Left hindlimb (tissue), 1 donor: ENCODE measurements around the gene ERC2.

Source experiments
- DNase-seq: peaks from one replicate; pipeline ENCODE4 v3.0.0-alpha.2; 2018

Gene ERC2

DNA sequence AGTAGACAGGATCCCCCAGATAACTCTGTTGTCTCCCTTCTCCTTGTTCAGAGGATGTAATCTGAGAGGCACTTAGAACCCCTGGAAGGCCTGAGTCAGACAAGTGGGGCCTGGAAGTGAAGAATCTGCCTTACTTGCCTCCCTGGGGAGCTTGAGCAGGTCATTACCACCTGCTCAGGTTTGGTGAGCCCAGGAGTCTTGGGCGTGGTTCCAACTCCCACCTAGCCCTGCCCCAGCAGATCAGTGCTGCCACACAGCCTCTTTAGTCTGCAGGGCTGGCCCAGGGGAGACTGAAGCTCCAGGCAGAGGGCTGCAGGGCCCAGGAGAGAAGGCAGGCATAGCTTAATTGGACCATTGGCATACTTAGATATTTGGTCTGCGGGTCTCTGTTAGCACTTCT is 230.0 kb downstream of the ERC2 start:
- DNase-seq = no peak

DNA sequence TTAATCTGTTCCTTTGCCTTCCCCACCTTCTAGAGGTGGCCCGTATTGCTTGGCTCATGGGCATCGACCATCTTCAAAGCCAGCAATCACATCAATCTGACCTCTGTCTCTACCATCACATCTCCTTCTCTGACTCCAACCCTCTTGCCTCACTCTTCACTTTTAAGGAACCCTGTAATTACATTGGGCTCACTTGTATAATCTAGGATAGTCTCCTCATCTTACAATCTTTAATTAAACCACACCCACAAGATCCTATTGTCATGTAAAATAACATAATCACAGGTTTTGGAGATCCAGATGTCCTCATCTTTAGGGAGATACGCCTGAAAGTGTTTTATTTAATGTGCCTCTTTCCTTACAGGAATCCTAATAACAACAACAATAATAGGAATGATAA is 234.5 kb downstream of the ERC2 start:
- no peak for DNase-seq

- DNase-seq = no peak
Measured at GRCh38 chr3:56229311-56229710, 239.0 kb downstream of the ERC2 start.

GRCh38 chr3:56222866-56223265 is 245.4 kb downstream of the ERC2 start:
- no peak for DNase-seq

- no peak for DNase-seq
Measured at GRCh38 chr3:56219894-56220805, 248.1 kb downstream of the ERC2 start.

- DNase-seq = no peak
Measured at GRCh38 chr3:56209982-56210751, 258.1 kb downstream of the ERC2 start.

DNA sequence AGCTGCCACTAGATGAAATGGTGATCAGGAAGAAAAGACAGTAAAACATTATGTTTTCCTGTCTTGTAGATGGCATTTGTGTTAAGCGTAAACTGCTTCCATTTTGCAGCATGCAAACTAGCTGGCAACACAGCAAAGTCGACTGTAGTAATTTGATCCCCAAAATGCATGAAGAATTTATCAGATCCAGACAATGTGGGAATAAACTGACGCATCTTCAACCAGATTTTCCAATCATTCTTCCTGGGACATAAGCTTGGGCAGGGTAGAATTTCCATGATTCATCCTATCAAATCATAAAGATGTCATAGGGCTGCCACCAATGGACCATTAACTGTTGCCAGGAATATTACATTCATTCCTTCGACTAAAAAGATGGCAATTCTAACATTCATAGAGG is 260.3 kb downstream of the ERC2 start:
- DNase-seq = no peak

DNA sequence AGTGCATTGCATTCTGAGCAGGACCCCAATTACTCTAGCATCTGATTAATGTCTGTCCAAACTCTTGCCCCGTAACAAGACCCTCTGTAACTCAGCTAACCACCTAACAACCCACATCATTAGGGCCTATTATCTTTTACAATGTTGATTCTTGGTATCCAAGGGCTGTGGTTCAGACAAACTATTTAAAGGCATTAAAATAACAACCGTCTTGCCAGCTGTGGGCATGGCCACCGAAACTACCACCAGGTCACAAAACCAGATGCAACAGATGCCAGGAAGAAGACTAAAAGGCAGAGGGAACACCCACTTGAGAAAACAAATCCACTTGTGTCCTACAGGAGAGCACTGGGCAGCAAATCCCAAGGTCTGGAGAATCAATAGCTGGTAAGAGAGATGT is 262.9 kb downstream of the ERC2 start:
- no peak for DNase-seq

DNA sequence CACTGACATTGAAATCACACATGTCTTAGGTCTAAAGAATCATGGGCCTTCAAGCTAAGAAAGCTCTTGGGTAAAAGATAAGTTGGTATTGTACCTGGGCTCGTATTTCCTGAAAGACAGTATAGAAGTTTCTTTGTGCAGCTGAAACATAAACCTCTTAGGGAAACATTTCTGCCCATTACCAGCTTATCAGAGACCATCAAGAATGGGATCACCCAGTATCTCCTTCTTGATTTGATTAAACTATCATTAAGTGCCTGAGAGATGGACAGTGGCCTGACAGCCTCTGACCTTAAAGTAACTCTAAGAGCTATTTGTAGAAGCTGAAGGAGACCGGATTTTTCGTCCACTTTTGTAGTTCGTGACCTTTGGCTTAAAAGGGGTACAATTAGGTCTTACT is 265.3 kb downstream of the ERC2 start:
- DNase-seq = no peak

DNA sequence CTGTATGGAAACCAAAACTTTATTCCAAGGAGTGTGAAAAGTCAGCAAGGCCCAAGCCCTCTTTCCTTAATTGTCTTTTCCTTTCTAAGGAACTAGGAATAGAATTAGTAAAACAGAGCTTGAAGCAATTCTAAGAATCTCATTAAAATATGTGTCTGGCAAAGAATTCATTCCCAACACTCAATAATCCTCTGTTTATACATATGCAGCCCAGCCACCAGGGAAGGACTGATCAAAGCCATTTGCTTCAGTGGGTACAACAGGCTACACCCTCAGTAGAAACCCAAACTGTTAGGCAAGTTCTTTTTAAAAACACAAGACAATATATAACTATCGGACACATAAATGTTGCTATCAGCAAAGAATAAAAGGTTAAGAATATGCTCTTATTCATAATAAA is 266.9 kb downstream of the ERC2 start:
- no peak for DNase-seq

DNA sequence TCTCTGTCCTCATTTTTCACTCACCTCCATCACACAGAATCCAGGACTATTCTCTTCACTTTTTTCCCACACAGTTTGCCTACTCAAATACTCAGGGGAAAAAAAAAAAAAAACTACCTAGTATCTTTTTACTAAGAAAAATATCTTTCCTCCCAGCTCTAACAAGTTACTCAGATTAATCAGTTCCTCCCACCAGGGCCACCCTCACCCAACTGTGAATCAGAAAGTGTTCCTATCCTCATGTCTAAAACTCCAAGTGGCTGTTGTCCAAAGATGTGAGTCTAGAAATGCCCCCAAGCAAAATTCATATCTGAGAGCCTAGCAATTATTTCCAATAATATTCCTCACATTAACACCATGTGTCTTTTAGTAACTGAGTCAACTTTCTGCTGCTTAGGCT is 268.0 kb downstream of the ERC2 start:
- no peak for DNase-seq

GRCh38 chr3:56197991-56198390 is 270.3 kb downstream of the ERC2 start:
- DNase-seq = no peak

- no peak for DNase-seq
Measured at GRCh38 chr3:56197259-56197965, 270.9 kb downstream of the ERC2 start.

DNA sequence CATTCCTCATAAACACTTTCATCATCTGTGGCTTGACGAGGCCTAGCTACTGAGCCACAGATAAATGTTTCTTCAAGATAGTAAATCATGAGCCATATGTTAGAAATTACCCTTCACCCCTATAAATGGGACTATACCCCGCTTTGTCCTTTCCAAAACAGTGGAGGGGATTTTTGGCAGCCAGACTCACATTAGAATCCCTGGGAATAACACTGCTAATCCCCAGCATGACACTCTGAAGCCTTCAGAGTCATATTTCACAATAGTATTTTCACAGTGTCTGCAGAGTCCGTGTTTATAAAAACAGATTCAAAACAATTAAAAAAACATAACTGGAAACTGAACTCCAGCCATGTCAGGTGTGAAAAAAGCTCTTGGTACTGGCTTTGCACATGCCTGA is 271.6 kb downstream of the ERC2 start:
- no peak for DNase-seq

GRCh38 chr3:56193519-56193918 is 274.7 kb downstream of the ERC2 start:
- no peak for DNase-seq

DNA sequence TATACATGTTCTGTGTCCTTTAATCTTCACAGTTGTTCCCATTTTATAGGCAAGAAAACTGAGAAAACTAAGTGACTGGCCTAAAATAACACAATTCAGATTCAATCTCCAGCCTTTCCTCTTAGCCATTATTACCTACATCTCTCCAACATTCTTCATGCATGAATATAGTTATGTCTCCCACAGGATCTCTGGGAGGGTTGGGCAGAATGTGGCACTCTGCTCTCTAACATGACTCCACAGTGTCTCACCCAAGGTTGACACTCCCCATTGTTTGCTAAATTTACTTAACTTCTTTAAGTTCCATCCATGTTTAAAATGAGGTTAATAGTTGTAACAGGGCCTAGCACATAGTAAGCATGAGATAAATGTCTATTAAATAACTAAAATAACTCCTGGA is 276.3 kb downstream of the ERC2 start:
- DNase-seq = no peak

DNA sequence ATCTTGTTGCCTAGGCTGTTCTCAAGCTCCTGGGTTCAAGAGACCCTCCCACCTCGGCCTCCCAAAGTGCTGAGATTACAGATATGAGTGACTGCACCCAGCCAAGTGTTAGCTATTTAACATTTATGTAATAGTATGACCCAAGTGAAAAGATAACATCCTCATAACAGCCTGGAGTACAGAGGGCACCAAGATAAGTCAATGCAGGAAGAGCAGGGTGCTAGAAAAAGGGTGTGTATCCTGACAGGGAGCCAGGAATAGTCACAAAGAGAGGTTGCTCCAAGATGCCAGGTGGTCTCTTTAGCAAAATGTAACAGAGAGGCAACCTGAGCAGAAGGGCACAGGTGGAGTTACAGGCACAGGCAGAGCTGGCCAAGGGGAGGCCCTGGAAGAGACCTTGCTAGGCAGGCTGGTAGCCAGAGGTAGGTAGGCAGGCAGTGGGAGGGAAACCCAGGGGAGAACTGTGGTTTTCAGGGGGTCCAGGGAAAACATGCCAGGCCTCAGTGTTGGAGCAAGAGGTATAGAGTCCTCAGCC is 277.4 kb downstream of the ERC2 start:
- no peak for DNase-seq

DNA sequence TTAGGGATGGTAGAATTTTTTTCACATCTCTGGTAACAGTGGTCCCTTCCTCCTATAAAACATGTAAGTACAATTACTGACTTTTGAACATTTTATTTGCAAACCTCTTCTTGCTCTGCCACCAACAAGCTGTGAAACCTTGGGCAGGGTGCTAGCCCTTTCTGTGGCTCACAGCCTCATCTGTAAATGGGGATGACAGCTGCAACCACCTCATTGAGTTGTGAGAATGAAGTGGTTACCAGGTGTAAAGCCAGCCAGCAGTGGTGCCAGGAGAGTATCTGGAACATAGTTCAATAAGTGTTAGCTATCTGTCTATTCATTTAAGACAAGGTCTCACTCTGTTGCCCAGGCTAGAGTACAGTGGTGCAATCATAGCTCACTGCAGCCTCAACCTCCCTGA is 278.1 kb downstream of the ERC2 start:
- no peak for DNase-seq

GRCh38 chr3:56189536-56189935 is 278.7 kb downstream of the ERC2 start:
- DNase-seq = peak; percentile 48

DNA sequence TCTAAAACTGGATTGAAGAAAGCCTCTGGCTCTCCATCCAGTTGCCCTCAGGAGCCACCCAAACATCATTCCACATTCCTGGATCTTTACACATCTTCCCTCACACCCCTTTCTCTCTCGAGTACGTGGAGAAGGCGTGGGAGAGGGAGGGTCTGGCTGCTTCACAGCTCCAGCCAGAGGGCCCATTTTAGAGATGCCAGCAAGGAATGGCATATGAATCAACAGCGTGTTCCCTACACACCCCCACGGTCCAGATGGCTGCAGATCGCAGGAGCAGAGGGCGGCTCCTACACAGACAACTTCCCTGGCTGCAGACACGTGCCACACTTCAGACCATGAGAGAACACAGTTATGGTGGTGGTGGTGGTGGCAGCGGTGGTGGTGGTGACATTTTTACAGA is 280.1 kb downstream of the ERC2 start:
- DNase-seq = no peak

- no peak for DNase-seq
Measured at GRCh38 chr3:56187051-56187450, 281.2 kb downstream of the ERC2 start.

GRCh38 chr3:56185827-56186226 is 282.4 kb downstream of the ERC2 start:
- DNase-seq = no peak

- DNase-seq = no peak
Measured at GRCh38 chr3:56183529-56183928, 284.7 kb downstream of the ERC2 start.
